DMS114 treated with DMSO at 0.1 percent for 48 hours (cell line): Measurements from ENCODE around the gene ZNF618.
"Not testable (repeated sequence)": the region's sequence is repeated elsewhere in the genome, so short reads cannot be mapped to it uniquely, and the experiment has no call there.

Experiments used
- DNase-seq: peaks from one replicate; lab custom pipeline; 2025; ENCODE audit not compliant: unreplicated experiment; lab: John Stamatoyannopoulos, UW

The ZNF618 gene

DNA sequence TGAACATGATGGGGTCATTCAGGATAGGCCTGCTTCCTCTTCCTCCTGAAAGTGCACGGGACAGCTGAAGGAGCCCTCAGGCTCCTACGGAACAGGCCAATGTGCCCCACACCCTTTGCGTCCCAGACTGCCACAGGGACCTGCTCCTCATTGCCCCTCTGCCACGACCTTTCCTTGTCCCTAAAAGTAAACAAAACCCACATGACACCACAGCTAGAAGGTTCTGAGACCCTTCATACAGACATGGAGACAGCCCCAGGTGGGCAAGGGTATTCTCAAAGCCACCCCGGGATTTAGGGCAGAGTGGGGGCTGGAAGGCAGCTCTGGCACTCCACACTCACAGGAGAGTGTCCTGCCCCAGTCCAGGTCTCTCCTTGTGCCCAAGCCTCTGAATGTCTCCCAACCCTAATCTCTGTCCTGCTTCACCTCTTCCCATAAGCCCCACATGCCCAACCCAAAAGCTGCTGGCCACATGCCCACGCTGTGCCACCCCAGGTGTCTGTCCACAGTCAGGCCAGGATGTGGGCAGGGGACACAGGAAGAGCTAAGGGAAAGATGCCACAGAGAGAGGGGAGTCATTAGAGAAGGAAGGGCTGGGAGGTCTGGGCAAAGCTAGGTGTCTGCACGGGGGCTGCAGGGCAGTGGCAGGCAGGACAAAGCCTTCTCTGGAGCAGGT, 201.2 kb downstream of the ZNF618 start:
- DNase-seq, result no peak

DNA sequence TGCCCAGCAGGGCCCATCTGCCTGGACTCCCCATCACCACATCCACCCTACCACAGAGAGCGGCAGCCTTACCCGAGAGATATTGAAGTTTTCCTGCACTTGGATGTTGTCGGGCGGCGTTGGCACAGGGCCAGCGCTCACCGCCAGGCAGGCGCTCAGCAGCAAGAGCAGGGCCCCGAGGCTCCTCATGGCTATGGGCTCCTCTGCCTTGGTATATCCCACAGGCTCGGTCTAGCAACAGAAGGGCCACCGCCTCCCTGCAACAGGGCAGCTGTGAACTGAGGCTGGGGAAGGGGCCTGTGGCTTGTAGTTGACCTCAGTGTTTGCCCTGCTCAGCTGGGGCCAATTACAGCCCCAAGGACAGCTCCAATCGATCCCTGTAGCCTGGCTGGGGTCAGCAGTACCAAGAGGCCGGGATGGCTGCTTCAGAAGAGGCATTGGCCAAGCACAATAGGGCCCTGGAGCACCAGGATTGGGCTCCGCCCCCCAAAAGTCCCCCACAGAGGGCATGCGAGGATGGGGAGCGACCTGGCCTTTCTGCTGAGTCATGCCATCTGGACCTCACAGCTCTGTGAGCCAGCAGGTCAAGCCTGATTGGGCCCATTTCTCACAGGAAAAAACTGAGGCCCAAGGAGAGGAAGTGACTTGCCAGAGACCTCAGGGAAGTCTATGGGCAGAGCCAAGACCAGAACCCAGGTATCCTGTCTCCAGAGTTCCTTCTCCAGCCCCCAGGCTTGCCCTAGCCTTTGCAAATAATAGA, 202.1 kb downstream of the ZNF618 start, which contains the start of gene AMBP:
TSS of gene AMBP (minus strand) at position 280 of the 760 bp plus-strand sequence. CDS start at position 189, 91 bp downstream.
- no peak for DNase-seq

DNA sequence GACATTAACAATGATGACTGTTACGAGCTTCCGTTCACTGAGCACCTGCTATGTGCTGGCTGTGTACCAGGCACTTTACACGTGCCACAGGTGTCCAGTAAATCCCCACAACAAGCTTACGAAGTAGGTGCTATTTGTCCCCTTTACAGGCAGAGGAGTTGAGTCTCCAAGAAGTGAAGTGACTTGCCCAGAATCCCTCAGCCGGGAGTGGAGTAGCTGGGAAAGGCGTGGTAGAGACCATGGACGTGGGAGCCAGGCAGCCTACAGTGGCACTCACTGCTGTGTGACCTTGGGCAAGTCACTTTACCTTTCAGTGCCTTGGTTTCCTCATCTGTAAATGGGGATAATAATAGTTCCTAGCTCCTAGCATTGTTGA, 202.7 kb downstream of the ZNF618 start:
- DNase-seq, result no peak

DNA sequence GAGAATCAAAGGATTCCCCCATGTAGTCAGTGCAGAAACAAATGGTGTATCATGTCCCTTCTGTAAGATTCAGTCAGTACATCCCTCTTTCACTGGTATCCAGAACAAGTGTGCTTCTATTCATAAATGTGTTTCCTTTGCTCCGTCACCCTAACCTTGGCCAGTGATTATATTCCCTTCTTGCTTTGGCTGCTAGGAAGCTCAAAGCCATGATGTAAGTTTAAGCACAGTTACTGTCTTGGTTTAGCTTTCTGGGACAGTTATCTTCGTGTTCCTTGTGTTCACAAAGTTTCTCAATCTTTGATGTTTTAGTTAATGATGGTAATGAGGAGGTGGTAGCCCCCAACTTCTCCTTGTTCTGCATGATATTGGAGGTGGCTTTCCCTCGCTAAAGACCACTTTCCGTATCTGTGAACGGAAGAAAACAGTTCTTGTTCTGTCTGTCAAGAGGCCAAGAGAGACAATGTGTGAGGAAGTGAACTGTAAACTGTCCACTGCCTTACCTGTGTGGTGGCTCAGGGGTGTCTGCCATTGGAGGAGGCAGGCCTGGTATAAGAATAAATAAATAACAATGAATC, 204.2 kb downstream of the ZNF618 start:
- no peak for DNase-seq

DNA sequence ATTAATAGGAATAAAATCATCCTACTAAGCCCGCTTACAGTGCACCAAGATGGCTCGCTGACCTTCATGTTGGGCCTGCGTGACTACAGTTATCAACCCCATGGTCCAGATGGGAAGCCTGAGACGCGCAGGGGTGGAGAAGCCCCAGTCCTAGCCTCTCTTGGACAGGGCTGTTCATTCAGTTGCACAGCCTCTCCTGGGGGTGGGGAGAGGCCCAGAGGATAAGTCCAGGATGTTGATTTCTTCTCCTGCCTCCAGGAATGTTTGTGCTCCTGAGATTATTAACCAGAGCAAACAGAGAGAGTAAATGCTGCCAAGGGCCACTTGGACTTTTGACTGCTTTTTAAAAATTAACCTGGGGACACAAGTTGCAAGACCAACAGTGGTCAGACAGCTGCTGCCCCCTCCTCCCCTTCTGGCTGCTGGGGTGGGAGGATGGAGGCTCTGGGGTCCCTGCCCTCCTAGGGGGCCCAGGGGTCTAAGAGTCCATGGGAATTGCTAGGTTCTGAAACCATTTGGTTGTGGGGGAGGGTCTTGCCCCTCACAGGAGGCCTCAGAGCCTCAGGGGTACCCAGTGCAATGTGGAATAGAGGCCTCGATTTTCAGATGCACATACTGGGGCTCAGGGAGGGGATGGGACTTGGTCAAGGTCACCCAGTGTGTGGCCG, 204.8 kb downstream of the ZNF618 start:
- DNase-seq, result no peak

DNA sequence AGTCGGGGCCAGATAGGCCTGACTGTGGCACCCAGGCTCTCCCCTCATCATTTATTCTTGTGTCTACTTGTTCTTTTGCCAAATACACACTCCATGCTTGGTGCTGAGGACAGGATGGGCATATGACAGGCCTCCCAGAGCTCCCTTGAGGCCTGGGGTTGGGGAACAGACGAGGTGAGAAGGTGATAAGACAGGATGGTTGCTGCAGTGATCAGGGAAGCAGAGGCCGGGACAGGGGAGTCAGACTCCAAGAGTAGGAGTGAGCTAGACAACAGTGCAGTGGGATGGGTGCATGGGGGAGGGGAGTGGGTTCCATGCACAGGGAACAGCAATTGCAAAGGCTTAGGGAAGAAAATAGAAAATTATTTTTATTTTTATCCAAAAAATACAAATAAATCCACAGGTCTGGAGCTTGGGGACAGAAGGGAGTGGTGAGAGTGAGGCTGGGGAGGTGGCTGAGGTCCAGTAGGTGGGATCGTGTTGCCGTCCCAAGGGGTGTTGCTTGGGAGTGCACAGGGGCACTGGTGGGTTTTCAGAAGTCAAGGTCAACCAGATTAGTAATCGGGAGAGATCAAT, 205.4 kb downstream of the ZNF618 start:
- no peak for DNase-seq

DNA sequence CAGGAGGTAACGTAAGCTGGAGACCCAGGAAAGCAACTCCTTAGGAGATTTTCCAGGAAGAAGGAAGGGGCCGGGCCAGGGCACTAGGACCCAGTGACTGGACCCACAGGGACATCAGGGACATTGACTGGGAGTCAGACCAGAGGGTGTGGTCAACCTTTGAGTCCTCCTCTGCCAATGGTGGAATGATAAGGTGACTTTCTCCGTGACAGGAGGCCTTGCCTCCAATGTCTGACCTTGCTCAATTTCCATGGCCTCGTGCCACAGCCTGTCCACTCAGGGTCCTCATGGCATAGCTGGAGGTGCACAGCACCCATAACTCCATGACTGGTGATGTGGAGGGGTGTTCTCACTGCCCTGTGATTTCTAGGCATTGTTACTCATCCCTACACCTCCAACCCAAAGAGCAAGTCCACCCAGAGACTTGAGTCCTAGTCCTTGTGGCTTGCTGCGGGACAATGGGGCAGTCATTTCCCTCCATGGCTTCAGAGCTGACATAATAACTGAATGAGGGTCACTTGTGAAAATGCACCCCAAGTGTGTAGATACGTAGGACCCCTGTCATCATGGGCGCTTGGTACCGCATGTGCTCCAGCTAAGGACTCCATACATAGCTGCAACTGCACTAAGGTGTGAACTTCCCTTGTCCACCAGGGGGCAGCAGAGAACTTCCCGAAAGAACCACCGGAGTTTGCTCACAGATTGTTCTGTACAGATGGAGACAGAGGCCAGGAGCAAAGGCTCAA, 206.1 kb downstream of the ZNF618 start:
- peak; percentile 74 for DNase-seq

DNA sequence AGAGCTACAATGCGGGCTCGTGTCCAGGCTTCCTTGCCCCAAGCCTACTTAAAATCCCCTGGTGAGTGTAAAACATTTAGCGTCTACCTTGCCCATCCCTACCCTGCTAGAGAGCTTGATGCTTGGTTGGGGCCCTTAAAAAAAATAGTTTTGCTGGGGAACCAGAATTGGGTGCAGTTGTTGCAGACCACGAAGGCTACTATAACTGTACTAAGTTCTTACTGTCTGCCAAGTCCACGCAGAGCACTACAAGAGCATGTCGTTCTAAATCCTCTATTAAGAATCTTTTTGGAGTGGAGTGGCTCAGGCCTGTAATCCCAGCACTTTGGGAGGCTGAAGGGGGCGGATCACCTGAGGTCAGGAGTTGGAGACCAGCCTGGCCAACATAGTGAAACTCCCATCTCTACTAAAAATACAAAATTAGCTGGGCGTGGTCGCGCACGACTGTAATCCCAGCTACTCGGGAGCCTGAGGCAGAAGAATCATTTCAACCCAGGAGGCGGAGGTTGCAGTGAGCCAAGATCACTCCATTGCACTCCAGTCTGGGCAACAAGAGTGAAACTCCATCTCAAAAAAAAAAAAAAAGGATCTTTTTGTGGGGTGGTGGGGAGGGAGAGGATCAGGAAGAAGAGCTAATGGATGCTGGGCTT, 206.8 kb downstream of the ZNF618 start:
- not testable (repeated sequence) for DNase-seq

DNA sequence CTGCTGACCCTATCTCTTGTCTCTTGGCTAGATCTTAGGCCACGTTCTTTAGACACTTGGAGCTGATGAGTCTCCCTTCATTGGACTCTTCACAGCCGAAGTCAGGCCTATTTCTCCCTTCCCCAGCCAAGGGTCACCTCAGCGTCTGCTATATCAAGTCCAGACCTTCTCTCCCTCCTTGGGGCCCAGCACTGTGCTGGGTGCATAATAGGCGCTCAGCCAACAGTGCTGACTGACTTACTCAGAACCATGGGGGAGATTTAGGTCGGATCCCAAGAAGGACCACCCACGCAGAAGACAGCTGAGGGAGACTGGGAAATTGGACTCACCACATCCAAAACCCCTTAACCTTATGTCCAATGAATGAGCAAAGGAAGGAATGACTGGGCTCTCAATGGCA, 207.6 kb downstream of the ZNF618 start:
- DNase-seq, result no peak

DNA sequence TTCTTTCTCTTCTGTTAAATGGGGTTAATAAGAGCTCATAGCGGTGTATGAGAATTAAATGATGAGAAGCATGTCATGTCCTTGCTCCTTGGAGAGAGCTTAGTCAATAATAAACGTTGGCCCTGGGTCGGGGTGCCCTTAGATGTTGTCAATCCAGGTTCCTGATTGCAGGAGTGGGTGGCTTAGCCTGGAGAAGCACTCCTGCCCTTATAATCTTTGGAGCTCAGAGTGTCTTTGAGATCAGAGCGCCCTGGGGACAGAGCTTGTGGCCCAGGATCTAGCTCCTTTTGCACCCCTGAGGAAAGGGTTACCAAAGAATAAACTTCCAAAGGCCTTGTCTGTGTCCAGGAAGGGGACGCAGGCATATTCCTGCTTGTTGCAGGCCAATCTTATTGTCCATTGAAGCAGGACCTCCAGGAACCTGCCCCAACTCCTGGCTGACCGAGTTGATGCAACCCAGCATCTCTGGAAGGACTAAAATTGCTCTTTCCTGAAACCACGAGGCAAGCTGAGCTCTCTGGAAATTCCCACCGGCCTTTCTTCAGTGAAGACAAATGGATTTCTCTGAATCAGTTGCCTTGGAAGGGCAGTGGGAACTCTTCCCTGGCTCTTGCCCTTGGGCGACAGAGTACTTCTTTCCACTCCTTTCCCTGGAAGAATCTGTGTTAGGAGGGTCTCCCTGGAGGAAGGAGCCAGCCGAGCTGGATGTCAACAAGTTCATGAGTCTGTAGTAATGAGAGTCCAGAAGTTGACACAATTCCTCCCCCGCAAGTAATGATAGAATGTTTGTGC, 208.4 kb downstream of the ZNF618 start:
- DNase-seq, result no peak

DNA sequence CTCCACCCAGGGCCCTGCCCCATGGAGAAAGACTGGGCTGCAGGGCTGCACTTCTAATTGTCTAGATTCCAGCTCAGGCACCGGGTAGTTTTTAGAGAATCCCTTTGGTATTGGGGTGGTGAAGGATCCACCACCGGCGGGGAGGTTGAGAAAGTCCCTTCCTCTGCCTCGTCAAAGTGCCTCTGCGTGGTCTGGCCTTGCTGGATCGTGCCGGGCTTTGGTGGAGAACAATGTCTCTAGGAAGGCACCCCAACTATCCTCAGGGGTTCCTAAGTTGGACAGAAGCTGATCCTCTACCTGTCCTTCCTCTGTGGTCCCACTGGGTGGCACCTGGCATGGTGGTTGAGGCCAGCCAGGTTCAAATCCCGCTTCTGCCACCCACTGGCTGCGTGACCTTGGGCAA, 209.3 kb downstream of the ZNF618 start:
- no peak for DNase-seq

DNA sequence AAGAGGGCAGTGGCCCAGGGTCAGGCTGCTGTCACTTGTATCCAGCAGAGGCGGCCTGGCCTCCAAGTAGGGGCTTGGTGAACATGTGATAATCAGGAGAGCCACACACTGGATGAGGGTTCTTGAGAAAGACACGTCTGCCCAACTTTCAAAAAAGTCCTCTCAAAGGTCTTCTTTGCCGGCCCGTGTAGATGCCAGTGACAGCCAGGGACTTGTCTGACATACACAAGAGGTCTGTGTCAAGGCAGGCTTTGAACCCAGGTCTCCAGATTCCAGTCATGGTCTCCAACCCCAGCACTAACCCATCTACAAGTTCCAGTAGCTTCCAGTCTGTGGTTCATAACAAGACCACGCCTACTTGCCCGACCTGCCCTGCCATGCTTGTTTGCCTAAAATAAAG, 209.9 kb downstream of the ZNF618 start:
- DNase-seq, result no peak

DNA sequence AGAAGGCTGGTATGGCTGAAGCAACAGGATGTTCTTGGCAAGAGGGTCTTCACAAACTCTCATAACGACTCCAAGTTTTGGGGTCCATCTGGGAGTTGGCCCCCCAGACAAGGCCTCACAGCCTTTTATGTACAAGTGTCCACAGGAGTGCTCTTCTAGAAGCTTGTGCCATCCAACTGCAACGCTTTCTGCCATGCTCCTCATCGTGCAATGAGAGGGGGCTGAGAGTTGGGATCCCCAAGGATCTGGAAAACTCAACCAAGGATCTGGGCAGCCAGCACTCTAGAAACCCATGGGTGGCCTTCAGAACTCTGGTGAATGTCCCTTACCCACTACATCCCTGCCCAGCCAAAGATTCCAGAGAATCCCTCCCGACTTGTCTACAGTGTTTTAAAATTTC, 210.5 kb downstream of the ZNF618 start:
- DNase-seq, result no peak

DNA sequence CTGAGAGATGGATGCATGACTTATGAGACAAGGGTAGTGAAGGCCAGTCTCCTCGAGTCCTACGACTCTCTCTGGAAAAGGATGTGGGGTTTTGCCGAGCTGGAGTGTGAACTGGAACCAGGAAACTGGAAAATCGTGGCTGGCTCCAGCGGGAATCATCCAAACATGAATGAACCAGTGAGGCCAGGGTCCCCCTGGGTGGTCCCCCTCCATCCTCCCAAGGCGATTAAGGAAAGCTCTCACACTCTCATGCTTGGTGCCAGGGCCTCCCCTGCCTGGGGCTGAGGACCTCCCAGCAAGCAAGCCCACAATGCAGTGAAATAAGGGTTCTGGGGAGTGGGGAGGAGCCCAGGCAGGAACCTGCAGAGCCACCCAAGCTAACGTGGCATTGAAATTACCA, 211.6 kb downstream of the ZNF618 start:
- no peak for DNase-seq

DNA sequence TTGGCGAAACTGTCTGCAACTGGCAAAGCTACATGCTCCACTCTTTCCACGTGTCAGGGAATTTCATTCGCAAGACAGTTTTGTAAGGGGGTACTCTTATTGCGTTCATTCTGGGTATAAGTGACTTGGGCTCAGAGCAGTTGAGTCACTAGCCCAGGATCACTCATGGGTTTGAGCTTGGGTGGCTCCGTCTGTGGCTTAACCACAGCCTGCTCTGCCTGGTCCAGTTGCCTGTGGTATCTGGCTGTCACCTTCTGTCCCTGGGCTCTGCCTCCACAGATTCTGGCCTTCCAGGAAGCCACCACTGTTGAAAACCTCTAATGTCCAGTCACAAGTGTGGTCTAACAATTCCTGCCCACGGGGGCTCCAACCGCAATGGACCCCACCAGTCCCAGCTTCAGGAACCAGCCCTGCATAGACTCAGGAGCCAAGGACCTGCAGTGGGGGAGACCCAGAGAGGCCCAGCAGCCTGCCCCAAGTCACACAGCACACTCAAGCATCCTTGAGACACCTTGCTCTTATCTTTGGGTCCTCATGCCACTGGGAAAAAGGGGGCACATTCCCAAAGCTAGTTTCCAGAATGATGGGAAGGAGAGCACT, 212.6 kb downstream of the ZNF618 start:
- DNase-seq, result no peak

DNA sequence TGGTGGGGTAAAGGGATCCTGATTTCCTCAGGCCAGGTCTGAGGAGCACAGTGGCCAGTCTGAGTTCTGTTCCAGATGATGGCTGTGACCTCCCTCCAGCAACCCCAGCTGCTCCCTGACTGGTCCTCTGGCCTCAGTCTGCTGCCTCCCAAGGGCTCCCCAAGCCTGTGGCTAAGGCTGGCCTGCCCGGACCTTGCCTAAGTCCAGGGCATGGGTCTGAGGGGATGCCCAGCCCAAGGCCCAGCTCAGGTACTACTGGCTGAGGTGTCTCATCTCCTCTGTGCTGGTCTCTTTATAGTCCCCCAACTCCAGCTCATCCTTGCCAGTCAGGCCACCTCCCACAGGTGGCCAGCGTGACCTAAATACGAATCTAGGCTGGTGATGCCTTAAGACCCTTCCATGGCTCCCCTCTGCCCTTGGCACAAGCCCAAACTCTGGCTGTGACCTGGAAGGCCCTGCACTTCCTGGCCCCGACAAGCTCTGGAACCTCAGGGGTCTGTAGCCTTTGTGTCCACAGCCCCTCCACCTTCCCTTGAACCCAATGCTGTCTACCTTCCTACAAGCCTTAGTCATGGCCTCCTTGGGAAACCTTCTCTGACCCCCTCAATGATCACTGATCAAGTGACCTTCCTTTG, 213.2 kb downstream of the ZNF618 start:
- no peak for DNase-seq

DNA sequence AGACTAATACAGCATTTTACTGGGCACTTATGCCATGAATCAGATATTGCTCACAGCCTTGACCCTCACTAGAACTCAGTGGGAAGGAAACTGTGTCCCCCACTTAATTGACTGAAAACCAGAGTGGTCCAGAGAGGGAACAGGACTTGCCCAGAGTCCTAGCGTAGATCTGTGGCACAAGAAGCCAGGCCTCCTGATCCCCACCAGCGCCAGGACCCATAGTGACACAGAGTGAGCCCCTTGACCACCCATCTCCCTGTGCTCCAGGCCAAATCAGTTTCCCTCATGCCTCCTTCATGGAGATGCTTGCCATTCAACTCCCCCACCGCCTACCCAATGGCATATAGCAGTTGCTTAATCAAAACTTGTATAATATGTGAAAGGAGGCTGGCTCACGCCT, 214.7 kb downstream of the ZNF618 start:
- no peak for DNase-seq

DNA sequence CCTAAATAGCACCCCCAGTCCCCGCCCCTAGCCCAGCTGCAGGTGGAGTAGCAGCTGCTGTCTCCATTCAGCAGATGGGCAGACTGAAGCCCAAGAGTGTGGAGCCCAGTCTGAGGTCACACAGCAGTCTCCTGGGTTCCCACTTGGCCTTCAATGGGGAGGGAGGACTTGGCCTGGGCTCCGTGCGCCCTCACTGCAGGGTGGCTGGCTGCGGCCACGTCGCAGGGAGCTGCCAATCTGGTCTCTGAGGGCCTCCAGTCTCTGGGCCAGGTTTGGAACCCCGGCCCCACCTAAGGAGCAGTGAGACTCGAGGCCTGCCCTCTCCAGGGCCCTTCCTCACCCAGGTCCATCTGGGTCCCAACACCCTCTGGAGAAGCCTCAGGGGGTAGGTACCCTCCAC, 215.6 kb downstream of the ZNF618 start:
- DNase-seq, result no peak

DNA sequence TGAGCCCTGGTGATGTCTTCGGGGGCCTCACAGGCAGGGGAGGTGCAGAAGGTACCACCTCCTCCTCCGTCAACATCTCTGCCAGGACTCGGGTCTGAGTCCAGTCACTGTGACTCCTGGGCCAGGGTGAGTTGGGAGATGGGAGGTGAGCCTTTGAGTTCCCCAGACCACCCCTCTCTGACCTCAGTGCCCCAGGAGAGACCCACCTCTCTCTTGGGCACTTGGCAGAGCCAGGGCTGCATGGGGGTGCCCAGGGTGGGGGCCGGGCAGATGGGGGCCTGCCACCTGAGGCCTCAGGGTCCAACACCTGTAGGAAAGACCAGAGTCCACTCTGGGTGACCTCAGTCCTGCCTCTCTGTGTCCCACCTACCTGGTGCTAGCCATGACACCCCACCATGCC, 216.2 kb downstream of the ZNF618 start:
- no peak for DNase-seq
